ENCODE results near the gene HNRNPUL1.

- TF ChIP-seq CTCF (IDR thresholded peaks at IDR 0.05; ENCODE audit: low read length) = no peak
- TF ChIP-seq EZH2 (optimal IDR thresholded peaks at IDR 0.05; ENCODE audit: low read depth, low read length) = no peak
- TF ChIP-seq EZH2phosphoT487 (IDR thresholded peaks at IDR 0.05; ENCODE audit: low read length) = no peak
Observed at GRCh38 chr19:41241859-41242258, 22.3 kb upstream of the HNRNPUL1 start.

Measured in MM.1S (cell line).